Epithelial cell of umbilical artery (primary cell): ENCODE results near the gene CHST12. TPM values are rescaled to one million over a fixed set of nuclear protein-coding genes. Genes with fewer than 3 reads are reported as not detected.

ENCODE experiments used
- total RNA-seq: library from RNA; depleted of rRNA; stranded (reverse); fragments of >200 nt; gene quantifications from 2 replicates; pipeline ENCODE4 v1.2.3, GENCODE V29; 2014

The CHST12 gene
- total RNA-seq: 1.3 and 10.3 TPM in 2 replicates

DNA sequence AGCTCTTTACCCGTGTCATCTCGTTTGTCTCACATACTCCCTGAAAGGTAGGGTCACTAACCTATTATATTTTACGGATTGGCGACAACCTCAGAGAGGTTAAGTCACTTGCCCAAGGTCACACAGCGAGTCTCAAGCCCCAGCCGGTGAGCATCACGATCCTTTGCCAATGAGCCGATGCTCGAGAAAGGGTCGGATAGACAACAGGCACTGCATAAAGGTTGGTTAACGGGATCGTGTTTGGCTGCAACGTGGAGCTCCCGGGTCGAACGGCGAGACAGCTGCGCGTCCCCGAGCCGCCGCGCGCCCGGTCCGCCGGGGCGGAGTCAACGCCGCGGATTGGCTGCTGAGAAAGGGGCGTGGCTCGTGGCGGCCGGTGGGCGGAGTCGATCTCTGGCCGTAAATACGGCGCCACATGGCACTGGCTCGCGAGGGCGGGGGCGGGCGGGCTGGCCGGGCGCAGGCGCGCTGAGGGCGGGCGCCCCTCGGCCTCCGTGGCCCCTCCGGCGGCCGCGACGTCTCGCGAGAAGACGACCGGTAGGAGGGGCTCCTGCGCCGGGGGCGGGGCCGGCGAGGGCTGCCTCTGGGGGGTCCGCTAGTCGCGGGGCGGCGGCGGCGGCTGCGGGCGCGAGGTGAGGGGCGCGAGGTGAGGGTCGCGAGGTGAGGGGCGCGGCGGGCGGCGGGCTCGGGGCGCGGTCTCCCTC lies at the start of gene CHST12:
Gene CHST12 (plus strand): TSS at position 598 of the 704 bp plus-strand sequence. CDS start 29,029 bp downstream, outside the sequence.

DNA sequence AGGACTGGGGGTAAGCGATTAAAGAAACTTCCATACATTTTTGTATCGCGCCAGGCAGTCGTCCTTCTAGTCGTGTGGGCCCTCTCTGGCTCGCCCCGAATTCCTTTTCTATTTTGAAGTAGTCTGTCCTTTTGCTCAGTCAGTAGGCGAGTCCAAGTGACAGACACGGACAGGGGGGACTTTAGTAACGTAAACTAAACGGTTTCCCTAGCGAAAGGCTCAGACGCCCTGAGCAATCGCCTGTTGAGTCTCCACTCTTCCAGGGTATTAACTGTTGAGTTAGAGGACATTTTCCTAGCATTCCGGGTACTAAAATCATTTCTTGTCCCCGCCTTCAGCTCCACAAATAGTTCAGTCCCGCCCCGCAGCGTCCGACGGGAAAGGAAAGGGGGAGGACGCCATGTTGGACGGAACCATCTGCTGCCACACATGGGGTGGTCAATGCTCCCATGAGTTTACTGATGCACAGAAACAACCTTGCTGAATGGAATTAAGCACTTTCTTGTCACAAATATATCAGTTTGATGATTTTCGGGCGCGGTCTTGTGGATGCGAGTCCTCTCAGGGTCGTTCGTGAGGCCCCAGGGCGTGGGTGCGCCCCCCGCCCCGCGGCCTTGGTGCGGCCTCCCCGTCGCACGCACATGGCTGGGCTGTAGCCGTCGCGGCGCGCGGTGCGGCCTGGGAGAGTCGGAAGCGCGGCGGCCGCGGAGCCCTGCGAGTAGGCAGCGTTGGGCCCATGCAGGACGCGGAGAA lies 49.0 kb upstream of the CHST12 start, which contains the start of gene EIF3B:
Gene EIF3B (plus strand): TSS at position 642 of the 753 bp plus-strand sequence. CDS start 95 bp downstream, at position 737.

DNA sequence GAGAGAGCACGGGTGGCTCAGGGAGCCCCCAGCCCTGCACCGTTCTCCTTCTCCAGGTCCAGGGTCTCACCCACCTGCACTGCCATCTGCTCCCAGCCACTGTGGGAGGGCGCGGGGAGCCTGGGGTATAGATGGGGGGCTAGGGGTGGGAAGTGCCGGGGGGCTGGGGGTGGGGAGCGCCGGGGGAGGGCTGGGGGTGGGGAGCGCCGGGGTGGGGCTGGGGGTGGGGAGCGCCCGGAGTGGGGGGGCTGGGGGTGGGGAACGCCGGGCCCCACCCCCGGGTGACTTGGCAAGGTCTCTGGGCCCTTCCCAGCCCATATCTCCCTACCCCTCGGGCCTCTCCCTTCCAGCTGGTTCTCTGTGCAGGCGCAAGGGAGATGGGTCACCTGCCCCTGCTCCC lies 72.9 kb downstream of the CHST12 start, which contains the start of gene GRIFIN:
Gene GRIFIN (minus strand): TSS at position 101 of the 400 bp plus-strand sequence. CDS start 15 bp downstream, at position 86.

Other genes with a start within 250 kb of the CHST12 start
- gene MAD1L1, start 170.7 kb upstream of the CHST12 start, total RNA-seq: 41.8 and 54.9 TPM in 2 replicates
- 17.0 and 17.5 TPM in 2 replicates for gene MRM2, start 161.4 kb upstream of the CHST12 start, total RNA-seq
- 20.1 and 28.1 TPM in 2 replicates for gene NUDT1, start 161.4 kb upstream of the CHST12 start, total RNA-seq
- gene SNX8, start 89.2 kb upstream of the CHST12 start, total RNA-seq: 6.8 and 8.5 TPM in 2 replicates
- gene EIF3B, start 48.8 kb upstream of the CHST12 start, total RNA-seq: 235 and 272 TPM in 2 replicates
- not detected in 2 replicates for gene GRIFIN, start 72.8 kb downstream of the CHST12 start, total RNA-seq
- 8.8 and 12.7 TPM in 2 replicates for gene LFNG, start 116.2 kb downstream of the CHST12 start, total RNA-seq
- gene BRAT1, start 151.9 kb downstream of the CHST12 start, total RNA-seq: 21.4 and 24.5 TPM in 2 replicates
- 4.9 and 7.3 TPM in 2 replicates for gene IQCE, start 155.4 kb downstream of the CHST12 start, total RNA-seq
- 48.1 and 54.0 TPM in 2 replicates for gene TTYH3, start 228.4 kb downstream of the CHST12 start, total RNA-seq